Left renal pelvis (tissue), 4 donors: ENCODE measurements around the gene AFF3. TPM values are rescaled to one million over a fixed set of nuclear protein-coding genes. Genes with fewer than 3 reads are reported as not detected.

Experiments used
- DNase-seq, 4 donors: peaks; one replicate each; pipeline ENCODE4 v3.0.0-alpha.2; 2013; ENCODE audit warnings: low read depth in 4 of 4, low spot score in 3 of 4
- polyA plus RNA-seq, 4 donors: library from polyadenylated mRNA; unstranded; fragments of 120-200 nt; gene quantifications; one replicate each; pipeline ENCODE4 v1.2.1, GENCODE V29; 2013; ENCODE audit not compliant: insufficient read length in 4 of 4

The AFF3 gene
- polyA plus RNA-seq, 4 donors, result 19.5 to 72.9 (median 24.7) TPM

DNA sequence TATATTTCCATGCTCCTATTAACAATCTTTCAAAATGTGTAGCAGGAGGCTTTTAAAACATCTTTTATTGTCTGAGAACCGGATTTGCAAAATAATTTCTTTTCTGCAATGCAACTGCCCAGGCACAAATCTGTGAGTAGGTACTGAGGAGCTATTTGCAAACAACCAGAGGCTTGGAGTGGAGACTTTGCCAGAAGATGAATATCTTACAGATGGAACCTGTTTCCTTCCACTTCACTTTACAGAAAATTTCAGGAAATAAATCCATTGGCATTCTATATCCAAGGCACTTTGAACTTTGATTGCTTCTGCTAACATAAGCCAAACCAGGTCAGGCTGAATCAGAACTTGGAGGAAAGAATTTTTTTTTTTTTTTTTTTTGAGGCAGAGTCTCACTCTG lies 415.2 kb downstream of the AFF3 start:
- DNase-seq, result no peak

DNA sequence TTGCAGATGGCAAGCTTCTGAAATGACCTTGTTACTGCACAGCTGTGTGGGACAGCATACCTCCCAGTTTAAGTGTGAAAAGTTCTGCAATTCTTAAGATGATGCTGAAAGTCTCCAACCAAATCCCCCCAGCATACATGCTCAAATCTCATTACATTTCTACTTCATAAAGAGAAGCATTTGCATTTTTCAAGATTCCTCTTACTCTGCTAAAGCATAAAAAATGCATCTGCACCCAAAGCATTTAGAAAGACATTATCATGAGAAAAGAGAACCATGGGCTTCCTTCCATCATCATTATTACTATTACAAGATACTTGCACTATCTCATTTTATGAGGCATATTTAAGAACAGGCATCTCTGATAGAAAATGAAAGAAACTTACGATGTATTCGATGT lies 415.7 kb downstream of the AFF3 start:
- DNase-seq, result no peak

DNA sequence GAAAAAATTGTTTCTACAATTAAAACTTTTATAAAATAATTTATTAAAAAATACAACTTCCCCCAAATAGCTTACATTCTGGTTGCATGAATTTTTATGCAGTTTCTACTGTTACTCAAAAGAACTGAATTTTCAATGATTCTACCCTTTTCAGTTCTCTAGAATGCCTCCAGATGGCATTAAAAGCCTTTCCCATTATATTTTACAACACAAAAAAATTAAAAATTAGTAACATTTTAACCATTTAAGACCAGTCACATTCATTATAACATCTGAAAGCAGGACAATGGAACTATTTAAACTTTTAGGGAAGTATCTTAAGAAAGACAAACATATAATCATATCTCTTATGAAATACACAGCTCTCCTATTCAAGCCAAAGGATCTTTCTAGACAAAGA lies 416.6 kb downstream of the AFF3 start:
- DNase-seq, result no peak

DNA sequence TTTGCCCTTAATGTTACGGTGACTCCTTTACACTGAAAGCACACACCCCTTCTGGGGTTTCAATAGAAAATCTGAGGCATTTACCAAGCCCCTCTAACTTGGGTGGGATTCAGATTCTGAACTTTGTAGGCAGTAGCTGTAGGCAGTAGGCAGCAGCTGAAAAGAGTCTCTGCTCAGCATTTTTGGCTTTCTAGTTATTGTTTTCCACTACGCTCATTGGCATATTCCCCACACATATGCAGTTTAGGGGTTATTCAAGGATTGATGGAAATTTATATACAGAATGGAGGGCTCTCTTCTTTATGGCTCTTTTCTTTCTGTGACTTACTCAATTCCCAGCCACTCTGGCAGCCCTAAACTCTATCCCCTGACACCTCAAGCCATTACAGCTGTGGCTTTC lies 419.9 kb downstream of the AFF3 start:
- no peak for DNase-seq

DNA sequence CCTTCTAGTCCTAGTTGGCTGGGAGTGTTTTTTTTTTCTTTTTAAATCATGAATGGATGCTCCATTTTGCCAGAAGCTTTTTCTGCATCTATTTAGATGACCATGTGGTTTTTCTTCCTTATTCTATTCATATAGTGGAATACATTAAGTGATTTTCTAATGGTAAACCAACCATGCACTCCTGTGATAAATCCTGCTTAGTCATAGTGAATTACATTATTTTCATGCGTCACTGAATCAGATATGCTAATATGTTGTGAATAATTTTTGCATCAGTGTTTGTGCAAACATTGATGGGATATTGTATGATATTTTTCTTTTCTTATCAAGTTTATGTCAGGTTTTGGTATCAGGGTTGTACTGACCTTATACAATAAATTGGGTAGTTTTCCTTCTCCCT lies 423.3 kb downstream of the AFF3 start:
- DNase-seq, result no peak

DNA sequence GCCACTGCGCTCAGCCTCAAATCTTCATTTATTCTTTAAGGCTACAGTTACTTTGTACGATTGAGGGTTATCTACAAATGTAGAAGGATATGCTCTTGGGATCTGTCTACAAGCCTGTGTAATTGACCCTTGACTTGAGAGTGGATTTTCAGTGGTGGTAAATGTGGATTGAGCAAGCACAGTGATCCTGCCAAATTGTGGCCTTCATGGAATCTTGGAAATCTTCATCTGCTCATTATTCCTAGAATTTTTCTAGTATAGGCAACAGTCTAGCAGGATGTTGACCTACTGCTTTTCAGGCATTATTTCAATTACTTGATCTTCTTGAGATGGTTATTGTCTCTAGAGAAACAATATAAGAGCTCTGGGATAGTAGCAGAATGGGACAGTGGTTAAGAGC lies 426.4 kb downstream of the AFF3 start:
- DNase-seq, result no peak

DNA sequence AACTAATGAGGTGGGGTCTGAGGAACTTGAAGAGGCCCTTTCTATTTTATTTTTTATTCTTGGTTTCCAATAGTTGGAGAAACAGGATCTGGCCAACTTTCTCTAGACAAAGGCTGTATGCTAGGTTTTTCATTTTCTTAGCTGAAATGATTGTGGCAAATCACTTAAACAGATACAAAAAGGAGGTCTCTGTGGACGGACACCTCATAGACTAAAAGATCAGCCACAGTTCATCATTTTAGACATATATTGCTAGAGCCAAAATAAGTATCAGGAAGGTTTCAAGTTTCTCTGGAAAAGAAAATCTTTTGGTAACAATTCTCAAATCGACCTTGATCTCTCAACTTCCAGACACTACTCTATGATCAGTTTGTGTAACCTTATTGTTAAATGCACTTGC lies 428.0 kb downstream of the AFF3 start:
- no peak for DNase-seq

DNA sequence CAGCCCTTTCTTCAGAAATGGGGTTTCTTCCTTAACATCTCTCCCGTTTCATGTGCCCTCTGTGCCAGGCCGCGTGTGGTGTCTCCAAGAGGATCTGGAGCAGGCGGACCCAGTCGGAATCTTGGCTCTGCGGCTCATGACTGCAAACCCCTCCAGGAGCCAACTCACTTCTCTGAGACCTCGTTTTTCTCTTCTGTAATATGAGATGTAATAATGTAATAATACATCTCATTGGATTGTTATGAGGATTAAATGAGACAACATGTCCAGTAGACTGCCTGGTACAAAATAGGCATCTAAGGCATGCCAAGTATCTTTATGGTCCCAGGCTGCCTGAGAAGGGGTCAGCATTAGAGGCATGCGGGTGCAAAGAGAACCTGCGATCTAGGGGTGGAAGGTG lies 431.2 kb downstream of the AFF3 start:
- no peak for DNase-seq

DNA sequence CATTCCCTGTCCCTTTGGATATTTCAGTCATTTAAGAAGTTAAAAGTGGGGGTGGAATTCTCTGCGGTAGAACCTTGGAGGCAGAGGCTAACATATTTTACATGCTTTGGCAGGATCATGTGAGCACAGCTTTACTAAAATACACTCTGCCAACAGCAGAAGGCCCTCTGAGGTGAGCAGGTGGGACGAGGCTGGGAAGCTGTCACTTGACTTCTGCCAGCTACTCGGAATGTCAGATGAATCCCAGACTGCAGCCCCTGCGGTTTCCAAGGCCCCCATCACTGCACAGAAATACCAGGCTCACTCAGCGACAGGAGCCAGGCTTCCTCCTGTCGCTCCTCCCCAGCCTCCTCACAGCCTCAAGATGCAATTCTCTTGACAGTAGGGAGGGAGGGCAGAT lies 431.7 kb downstream of the AFF3 start:
- no peak for DNase-seq

DNA sequence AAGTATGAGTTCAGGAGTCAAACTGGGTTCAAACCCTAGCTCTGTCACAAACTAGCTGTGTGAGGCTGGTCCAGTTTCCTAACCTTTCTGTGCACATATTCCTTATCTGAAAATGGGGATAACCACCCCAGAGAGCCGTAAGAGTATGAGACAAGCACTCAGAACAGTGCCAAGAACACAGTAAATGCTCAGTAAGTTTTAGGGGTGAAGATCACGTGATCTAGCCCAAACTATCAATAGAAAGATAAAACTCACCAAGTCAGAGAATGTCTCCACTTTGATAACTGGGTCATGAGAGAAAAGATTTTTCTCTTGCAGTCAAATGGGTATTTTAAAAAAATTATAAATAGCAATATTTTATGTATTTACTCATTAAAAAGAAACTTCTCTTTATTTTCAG lies 433.2 kb downstream of the AFF3 start:
- DNase-seq, result no peak

DNA sequence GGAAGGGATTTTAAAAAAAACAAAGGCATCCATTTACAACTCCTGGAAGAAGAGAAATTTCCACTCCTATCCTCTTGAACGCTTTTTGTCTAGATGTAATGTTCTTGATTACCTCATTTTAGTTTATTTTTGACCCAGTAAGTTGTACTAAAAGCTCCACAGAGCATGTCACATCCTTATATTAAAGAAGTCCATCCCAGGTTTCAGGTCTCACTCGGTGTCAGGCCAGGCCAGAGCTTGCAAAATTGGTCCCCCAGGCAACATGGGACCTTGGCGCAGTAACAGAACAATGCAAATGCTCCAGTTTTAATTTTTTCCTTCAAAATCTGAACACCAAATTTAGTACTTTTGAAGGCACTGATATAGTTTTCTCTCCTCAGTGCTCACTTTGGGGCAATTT lies 434.2 kb downstream of the AFF3 start:
- no peak for DNase-seq

DNA sequence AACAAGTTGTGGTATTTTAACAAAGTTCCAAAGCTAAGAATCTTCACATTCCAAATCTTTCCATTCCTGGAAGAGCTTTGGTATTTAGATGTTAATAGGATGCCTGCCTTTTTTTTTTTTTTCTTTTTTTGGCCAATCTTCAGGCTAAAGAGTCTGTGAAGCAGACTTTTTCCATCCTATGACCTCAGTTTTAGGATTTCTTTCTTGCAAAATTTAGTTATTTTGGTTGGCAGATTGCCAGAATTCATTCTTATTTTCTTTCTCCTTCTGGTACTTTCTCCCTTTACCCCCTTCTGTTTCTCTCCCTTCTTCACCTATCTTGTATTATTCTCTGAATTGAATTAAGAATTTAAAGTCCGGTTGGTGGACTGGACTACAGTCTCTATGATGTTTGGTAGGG lies 434.8 kb downstream of the AFF3 start:
- no peak for DNase-seq

DNA sequence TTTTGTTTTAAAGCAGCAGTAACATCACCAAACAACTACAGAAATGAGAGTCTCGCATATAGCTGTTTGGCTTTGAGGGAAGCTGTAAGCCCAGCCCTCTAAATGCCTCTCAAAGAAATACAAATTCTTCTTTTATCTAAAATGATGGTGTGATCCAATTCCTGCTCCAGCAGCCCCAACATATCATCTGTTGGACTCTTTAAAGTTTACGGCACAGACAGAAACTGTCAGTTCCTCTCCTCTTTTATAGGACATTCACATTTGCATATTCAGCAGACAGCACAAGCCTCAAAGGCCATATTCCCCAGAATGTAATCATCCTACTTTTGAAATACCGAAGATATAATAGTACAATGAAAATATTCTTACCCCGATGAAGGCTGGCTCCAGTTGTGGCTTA lies 435.7 kb downstream of the AFF3 start:
- DNase-seq, result no peak

DNA sequence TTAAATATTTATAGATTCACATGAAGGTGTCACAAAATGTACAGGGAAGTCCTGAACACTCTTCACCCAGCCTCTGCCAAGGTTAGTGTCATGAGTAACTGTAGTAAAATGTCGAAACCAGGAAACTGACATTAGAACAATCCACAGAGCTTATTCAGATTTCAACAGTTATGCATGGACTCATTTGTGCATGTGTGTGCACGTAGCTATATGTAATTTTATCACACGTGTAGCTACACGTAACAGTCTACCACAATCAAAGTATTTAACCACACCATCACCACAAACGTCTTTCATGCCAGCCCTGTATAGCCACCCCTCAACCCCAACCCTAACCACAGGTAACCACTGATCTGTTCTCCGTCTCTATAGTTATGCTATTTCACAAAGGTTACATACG lies 440.9 kb downstream of the AFF3 start:
- DNase-seq, result no peak

DNA sequence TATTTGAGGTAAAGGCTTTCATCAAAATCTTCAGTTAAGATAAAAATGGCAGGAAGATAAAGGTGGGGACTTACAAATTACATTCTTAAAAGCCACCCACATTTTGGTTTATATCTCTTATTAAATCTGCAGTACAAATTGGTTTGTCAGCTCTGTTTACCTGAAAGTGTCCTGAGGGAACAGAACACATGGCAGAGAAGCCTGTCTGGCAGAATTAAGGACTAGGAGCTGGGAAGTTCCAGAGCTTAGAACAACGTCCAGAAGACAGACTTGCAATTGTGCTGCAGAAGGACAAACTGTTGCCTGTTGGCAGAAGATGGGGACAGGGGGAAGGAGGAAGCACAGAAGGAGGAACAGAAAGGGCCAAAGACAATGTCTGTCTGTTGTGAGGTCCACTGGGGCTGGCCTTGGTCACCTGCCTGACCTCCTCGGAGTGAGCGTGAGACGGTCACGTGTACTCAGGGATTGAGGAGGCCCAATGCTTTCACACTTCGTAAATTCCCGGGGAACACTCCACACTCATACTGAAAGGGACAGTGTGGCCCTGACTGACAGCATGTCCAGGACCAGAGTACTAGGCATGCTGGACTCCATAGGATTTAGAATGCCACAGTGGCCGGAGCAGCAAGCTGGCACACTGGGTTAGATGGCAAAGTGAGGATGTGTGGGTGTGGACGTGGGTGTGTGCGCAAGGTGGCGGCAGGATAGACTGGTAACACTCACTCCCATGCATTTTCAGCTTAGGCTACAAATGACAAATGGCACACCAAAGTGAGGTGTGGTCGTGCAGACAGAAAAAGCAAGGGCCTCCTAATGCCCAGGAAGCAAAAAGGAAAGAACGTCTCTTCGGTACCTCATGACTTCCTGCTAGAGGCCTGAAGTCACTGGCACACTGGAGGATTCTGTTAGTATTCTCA lies 441.6 kb downstream of the AFF3 start:
- DNase-seq, result no peak

DNA sequence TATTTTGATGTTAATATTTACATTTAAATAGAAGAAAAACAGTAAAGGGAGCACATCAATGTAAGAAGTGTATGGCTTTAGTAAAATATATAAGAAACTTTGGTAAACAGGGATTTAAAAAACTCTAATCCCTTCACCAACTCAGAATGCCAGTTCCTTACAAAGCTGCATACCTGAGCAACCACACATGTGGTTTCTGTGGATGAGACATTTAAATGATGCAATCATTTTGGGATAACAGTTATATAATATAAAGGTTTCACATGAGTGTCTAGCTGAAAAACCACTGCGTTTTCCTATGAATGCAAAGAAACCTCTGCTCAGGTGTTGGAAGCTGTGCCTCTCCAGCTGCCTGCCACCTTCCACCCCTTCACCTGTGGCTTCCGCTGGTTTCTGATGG lies 443.5 kb downstream of the AFF3 start:
- no peak for DNase-seq

DNA sequence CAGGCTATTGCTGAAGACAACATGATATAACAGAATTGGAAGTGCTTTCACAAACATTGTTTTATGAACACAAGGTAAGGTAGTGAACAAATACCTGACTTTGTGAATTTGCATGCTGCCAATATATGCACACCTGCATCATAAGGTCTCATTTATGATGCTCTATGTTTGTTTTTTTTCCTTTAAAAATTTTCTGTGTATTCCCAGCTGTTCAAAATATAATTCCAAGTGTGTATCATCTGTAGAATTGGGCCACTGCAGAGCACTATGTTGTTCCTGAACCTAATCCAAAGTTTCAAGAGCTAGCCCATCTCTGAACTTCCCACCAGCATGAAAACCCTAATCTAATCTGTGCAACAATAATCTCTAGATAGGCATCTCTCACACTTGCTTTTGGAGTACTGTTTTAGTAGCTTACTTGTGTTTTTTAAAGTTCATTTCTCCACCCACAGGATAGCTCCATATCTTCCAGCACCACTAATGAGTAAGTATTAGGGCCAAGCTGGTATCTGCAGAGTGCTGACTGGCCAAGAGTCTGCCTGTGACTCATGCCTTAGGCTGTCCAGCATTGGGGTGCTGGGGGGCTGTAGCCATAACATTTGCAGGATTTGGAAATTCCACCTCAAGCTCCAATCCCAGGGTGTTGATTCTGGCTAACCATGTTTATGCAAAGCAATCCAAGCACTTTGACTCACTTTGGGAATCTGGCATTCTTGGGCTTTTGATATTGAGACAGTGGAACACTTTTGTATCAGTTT lies 444.4 kb downstream of the AFF3 start:
- DNase-seq, result no peak

DNA sequence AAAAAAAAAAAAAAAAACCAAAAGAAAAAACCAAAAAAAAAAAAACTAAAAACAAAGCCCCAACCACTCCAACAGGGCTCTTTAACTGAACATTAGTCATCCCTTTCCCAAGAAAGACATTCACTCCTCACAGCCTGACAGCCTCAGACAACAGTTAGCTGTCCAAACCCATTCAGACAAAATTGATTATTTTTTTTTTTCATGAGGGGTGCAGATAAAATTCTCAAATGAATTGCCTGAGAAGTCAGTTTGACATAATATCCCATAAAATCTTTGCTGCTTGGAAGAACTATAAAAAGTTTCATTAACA lies 446.5 kb downstream of the AFF3 start:
- DNase-seq, result no peak

DNA sequence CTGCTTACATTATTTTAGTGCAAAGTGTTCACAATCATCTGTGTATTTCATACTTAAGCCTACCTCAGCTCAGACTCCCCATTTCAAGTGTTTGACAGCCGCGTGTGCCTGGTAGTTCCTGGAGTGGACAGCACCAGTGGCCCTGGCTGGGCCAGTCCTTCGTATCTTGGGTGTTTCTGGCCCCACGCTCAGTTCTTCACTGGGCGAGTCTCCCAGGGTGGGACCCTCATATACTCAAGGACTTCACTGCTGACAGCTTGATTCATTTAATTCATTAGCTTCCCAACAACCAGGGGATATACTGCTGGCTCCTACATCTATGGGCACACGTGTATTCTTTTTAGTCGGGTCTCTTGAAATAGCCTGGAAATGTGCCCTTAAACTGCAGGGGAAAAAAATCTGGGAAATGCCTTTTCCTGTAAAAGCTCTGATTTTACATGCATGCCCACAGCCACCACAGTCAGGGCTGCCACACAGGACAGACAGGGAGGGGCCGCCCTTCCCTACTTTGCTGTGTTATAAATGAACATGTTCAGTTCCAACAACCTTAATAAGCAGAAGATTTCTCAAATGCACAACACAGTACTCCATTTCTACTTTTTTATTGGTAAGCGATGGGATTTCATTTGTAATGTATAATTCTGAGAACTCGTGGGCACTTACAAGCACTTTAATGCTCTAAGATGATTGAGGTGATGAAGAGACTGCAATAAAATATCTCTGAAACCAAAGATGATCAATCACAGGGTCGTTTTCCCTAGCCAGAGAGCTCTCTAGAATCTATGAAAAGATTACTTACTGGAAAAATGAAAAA lies 447.1 kb downstream of the AFF3 start:
- no peak for DNase-seq

DNA sequence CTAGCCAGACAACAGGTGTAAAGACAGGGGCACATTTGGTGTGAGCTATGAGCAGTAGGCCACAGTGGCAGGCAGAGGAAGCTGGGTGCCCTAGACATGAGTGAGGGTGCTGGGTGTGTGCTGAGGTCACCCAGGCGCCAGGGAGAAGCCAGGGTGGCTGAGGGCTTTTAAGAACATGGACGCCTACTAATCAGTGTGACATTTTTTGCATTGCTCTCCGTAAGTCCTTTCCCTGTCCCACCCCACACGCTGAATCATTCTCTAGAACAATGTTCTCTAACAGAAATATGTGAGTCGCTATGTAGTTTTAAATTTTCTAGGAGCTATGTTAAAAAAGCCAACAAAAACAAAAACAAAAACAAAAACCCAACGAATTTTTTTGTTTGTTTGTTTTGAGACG lies 448.1 kb downstream of the AFF3 start:
- no peak for DNase-seq

DNA sequence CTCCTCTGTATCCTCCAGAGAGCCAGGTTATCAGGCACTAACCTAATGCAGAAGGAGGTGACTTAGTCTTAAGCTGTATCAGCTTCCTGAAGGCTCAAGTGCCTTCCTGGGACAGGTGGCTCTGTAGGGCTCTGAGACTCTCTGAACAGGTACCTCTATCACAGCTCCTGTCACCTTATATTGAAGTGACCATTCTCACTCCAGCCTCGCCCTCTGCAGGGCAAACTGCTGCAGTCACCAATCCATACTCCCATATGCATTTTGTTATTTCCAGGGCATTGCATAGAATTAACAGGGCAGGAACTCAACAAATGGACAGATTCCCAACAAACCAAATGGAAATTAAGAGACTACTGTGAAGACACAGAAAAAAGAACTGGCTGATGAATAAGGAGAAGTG lies 449.6 kb downstream of the AFF3 start:
- no peak for DNase-seq
